ENCODE data around the gene ZSCAN9.
A peak's percentile ranks its signal among the peaks of the same experiment; 100 is the strongest.

Gene ZSCAN9

DNA sequence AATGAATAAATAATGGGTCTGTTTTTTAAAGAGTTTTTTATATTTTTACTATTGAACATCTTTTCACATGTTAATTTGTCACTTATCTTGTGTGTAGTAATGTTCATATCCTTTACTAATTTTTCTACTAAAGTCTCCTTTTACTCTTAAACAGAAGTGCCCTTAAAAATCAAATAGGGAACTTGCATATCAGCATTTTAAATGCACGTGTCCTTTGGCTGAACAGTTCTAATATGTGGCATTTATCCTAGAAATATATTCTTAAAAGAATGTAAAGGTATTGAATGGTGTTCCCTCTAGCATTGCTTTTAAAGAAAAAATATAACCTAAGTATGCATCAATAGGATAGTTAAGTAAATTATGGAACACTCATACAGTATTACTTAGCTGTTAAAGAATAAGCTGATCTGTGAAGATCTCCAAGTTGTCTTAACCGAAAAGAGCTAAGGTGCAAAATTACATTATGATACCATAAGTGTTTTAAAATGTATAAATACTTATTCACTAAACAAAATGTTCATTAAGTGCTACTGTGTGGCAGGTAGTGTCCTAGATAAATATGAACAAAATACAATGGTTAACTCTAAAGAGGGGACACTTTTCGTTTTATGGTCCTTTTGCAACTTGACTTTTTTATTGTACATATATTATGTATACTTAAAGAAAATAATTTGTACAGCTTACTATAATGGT is 55.7 kb downstream of the ZSCAN9 start:
- FAIRE-seq (no peak), DNase-seq (ENCODE audit: insufficient read length, low spot score) (no peak)
- TF ChIP-seq POLR2A (IDR thresholded peaks at IDR 0.05; ENCODE audit: low read depth, low read length) = no peak
- no peak for TF ChIP-seq TAF1 (IDR thresholded peaks at IDR 0.05; ENCODE audit: low read depth, low read length)
- TF ChIP-seq POLR2AphosphoS5 (IDR thresholded peaks at IDR 0.05; ENCODE audit: low read depth, low read length) = no peak

DNA sequence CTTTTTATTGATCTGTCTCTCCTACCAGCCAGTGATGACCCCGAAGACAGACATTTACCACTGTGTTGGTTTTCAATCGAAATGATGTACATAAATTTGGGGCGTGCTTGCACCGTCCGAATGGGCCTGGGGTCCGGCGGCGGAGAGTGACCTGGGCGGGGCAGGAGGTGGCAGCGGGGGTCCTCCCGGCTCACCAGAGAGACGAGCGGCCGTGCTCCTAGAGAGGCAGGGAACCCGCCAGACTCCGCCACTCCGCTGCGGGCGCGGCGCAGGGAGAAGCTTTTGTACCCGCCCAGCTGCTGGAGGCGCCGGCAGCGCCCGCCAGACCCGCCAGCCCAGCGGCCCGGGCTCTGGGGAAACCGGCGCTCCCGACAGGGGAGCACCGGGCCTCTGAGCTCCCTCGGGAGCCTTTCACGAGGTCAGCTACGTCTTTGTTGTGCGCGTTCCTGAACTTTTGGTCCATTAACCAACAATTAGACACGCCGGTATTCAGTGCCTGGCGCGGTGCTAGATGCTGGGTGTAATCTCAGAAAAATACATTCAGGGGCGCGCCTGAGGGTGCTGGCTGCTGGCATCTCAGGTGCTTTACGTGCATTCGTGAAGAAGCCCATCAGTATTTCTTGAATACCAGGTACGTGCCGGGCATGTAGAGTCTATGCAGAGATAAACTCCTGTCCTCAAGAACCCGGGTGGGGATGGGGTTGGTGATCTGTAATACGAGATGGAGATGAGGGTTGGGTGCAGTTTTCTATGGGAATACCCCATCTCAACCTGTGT is 56.4 kb downstream of the ZSCAN9 start, which contains the start of gene PGBD1:
TSS of gene PGBD1 (plus strand) at position 285 of the 777 bp plus-strand sequence. CDS start 2,242 bp downstream, outside the sequence.
- DNase-seq (ENCODE audit: insufficient read length, low spot score) = peak; percentile 46

DNA sequence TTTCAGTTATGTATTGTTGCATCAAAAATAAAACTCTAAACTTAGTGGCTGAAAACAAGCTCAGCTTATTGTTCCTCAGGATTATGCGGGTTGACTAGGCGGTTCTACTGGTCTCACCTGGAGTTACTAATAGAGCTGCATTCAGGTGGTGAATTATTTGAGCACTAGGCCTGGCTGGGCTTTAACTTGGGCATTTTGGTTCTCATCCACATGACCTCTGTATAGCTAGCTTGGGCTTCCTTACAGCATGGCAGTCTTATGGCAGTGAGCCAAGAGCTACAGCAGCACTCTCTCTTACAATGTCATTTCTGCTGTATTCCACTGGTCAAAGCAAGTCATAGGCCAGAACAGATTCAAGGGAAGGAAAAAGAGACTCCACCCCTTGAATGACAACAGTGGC is 57.9 kb downstream of the ZSCAN9 start:
- FAIRE-seq = no peak
- no peak for TF ChIP-seq TAF1 (IDR thresholded peaks at IDR 0.05; ENCODE audit: low read depth, low read length)
- no peak for TF ChIP-seq SPI1 (IDR thresholded peaks at IDR 0.05; ENCODE audit: low read depth, low read length)
- TF ChIP-seq POLR2AphosphoS5 (IDR thresholded peaks at IDR 0.05; ENCODE audit: low read depth, low read length) = no peak
- no peak for TF ChIP-seq POU2F2 (IDR thresholded peaks at IDR 0.05; ENCODE audit: low read depth, low read length)
- no peak for TF ChIP-seq PAX5 (IDR thresholded peaks at IDR 0.05; ENCODE audit: insufficient read depth, low read length, severe bottlenecking)
- no peak for TF ChIP-seq POLR2A (IDR thresholded peaks at IDR 0.05; ENCODE audit: low read depth, low read length)
- no peak for DNase-seq (ENCODE audit: insufficient read length, low spot score)

More for the DNA sequence above, 56.4 kb downstream of the ZSCAN9 start, which contains the start of gene PGBD1:
- TF ChIP-seq POU2F2 (IDR thresholded peaks at IDR 0.05; ENCODE audit: low read depth, low read length) = no peak
- TF ChIP-seq SPI1 (IDR thresholded peaks at IDR 0.05; ENCODE audit: low read depth, low read length) = no peak
- 0 out of 2 replicates have a peak, but pooled peaks have one; percentile 39 for TF ChIP-seq POLR2A (IDR thresholded peaks at IDR 0.05; ENCODE audit: low read depth, low read length)
- no peak for TF ChIP-seq PAX5 (IDR thresholded peaks at IDR 0.05; ENCODE audit: insufficient read depth, low read length, severe bottlenecking)
- no peak for TF ChIP-seq TAF1 (IDR thresholded peaks at IDR 0.05; ENCODE audit: low read depth, low read length)
- no peak for TF ChIP-seq POLR2AphosphoS5 (IDR thresholded peaks at IDR 0.05; ENCODE audit: low read depth, low read length)
- FAIRE-seq = peak; percentile 9

Data from GM12891 (cell line).